NCI-H446 treated with DMSO at 0.1 percent for 48 hours (cell line): ENCODE measurements around the gene ANKRD62.

Source experiments
- DNase-seq: peaks from one replicate; lab custom pipeline; 2025; lab: John Stamatoyannopoulos, UW

The ANKRD62 gene

DNA sequence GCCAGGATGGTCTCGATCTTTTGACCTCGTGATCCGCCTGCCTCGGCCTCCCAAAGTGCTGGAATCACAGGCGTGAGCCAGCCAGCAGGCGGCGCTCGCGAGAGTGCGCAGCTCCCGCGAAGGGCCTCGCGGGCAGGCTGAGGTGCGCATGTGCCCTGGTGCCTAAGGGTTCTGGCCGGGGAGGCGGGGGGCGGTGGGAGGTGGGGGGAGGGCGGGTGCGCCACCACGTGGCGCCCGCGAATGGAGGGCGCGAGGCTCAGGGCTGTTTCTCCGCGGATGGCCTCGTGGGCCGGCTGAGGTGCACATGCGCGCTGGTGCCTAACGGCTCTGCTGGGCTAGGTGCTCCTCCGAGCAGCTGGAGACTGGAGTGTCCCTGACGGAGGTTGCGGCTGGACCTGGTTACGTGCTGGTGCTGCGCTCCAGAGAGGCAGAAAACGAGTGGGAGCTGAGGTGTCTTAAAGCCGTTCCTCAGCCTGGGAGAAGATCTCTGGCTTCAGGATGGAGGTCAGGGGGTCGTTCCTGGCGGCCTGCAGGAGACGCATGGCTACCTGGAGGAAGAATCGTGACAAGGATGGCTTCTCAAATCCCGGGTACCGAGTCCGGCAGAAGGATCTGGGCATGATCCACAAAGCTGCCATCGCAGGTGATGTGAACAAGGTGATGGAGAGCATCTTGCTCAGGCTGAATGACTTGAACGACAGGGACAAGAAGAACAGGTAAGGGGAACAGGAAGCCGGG, at the start of gene ANKRD62:
Gene ANKRD62, plus strand, starts transcription at position 324 of the 738 bp plus-strand sequence. Its CDS starts 175 bp downstream, at position 499.
- DNase-seq, result no peak

- DNase-seq, result no peak
These were observed 49.1 kb upstream of the ANKRD62 start for GRCh38 chr18:12044591-12044990.

DNA sequence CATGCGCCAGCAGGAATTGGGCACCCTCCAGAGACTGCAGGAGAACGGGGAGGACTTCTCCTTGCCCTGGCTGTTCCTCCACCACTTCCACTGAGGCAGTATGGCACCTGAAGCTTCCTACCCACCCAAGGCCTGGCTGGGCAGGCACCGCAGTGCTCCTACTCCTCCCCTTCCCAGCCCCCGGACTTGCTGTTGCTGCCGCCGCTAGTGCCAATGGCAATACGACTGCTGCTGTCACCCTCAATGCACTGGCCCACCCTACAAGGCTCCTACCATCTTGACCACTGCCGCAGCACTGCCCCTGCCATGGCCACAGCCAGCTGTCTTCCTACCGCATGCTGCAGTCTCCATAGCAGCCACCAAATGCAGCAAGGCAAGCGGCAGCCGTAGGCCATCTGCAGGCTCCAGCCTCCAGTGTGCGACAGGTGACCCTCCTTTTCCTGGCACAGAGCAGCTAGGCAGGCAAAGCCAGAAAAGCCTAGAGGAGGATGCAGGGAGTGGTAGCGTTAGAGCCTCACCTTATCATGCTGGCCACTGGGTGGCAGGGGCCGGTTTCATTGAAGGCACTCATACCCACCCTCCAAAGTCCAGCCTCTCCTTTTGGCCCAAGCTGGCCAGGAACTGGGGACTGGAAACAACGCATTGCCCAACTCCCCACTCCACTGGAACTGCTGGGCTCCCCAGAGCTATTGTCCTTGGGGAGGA, 47.4 kb upstream of the ANKRD62 start:
- no peak for DNase-seq

GRCh38 chr18:12046751-12047335, 46.8 kb upstream of the ANKRD62 start:
- DNase-seq, result no peak

DNA sequence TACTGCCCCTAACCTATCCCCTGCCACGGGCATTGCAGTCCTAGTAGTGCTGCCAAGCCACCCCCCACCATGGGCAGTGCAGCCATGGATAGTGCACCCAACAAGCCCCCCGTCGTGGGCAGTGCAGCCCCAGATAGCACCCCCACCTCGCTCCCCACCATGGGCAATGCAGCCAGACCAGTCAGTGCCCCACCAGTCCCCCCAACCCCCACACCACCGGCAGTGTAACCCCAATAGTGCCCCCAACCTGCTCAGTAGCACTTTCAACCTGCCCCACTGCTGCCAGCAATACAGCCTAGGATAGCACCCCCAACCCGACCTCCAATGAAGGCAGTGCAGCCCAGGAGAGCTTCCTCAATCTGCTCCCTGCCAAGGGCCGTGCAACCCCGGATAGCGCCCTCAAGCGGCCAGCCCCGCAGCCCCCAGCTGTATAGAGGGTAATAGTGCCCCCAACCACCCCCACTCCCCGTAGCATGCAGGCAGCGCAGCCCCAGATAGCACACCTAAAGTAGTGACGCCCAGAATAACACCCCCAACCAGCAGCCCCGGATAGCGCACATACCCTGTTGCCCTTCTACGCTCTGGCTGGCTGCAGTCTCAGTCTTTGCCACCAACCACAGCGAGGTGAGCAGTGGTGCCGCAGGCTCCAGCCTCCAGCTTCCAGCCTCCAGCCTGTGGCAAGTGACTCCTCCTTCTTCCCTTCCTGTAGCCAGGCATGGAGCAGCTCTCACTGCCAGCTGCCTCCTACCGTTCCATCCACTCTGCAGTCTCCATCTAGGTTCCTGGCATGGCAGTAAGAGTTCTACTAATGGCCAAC, 45.4 kb upstream of the ANKRD62 start:
- DNase-seq, result no peak

DNA sequence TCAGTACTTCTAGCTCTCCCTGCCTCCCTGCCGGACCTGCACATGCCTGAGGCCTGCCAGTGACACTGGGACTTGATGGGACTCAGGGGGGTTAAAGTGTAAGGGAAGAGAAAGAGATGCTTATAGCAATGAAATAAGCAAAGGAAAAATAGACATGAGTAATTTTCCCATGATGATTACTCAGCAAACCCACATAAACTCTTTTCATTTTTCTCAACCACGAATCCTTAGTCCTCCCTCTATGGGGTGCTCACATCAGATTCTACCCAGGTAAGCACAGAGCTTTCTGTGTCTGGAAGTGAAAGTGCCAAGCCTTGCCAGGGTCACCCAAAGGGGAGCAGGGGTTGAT, 44.8 kb upstream of the ANKRD62 start:
- DNase-seq, result no peak

GRCh38 chr18:12049978-12050811, 43.4 kb upstream of the ANKRD62 start:
- DNase-seq, result no peak

DNA sequence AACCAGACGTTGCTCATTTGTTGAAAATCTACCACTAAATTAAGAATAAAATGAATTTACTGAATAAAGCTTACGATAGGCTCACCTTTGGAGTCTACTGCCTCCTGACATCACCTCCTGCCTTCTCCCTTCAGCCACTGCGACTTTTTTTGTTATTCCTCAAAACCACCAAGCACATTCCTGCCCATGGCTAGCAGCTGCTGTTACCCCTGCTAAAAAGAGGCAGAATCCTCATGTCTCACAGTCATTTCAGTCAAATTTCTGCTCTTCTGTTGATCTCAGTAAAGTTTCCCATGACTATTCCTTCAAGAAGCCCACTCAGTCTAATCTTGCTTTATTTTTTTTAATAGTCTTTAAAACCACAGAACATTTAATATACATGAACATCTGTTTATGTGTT, 40.8 kb upstream of the ANKRD62 start:
- DNase-seq, result no peak

DNA sequence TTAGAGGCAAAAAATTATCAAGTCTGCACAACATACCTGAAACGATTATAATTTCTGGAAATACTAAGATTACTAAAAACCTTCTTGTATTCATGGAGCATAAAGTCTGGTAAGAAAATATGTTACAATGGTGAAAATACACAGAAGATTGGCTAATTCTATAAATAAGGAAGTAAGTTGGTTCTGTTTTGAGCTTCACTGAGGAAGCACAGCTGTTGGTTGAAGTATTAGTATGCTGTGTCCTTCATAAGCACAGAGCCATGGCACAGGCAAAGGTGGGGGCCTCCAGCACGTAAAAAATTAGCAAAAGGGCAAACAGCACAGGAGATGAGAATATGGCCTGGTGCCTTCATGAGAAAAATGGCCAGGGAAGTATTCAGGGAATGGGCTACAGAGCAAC, 40.4 kb upstream of the ANKRD62 start:
- no peak for DNase-seq

DNA sequence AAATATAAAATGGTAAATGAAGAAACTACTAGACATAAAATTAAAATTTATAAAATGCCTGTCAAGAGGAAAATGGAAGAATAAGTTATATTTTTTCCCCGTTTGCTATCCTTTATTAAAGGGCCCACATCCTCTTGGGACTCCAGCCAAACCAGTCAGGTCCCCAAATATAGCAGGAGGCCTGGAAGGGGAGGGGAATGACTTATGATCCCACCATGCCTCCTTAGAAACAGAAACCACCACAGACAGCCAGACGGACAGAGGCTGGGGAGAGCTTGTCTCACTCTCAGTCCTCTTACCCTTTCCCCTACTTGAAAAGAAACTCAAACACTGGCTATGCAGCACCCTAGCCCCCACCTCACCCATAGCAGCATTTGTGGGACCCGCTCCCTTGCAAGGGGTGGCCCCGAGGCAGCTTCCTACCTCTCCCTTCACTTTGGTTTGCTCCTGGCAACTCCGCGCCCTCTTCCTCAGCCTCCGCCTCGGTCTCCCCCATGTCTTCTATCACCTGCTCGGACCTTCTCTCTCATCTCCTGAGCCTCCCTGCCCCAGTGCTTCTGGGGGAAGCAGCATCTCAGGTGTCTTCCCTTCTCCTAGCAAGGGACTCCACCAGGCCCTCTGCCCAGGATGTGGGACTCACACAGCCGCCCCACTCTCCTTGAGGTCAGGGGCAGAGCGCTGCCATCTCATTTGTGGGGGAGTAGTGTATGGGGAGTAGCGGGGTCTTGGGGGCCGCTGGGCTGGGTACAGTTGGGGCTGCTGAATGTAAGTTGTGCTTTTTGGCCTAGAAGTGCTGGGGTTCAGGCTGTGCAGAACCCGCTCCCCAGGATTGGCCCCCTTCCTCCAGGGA, 37.4 kb upstream of the ANKRD62 start:
- no peak for DNase-seq

GRCh38 chr18:12056884-12057402, 36.7 kb upstream of the ANKRD62 start:
- no peak for DNase-seq

DNA sequence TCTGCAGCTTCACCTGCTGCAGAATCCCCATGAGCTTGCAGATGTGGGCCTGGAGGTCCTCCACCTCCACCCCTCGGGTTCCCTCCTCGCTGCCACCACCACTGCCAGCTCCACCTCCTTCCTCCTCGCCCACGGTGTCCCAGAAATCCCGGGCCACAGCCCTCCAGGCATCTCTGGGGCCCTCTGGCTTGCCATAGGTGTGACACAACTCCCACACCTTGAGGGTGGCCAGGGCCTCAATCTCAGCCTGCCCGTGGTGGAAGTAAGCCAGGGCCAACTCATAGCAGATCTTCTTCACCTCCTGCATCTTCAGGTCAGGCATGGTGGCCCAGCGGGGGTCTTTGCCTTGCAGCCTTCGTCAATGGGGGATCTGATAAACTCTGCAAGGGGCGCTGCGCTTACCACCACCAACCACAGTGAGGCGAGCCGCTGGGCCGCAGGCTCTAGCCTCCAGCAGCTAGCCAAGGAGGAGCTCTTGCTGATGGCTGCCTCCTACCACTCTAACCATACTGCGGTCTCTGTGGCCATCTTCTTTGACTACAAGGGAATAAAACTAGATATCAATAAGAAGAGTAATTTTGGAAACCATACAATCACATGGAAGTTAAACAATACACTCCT, 36.1 kb upstream of the ANKRD62 start:
- no peak for DNase-seq

- DNase-seq, result no peak
These were observed 34.1 kb upstream of the ANKRD62 start for GRCh38 chr18:12059334-12060181.

DNA sequence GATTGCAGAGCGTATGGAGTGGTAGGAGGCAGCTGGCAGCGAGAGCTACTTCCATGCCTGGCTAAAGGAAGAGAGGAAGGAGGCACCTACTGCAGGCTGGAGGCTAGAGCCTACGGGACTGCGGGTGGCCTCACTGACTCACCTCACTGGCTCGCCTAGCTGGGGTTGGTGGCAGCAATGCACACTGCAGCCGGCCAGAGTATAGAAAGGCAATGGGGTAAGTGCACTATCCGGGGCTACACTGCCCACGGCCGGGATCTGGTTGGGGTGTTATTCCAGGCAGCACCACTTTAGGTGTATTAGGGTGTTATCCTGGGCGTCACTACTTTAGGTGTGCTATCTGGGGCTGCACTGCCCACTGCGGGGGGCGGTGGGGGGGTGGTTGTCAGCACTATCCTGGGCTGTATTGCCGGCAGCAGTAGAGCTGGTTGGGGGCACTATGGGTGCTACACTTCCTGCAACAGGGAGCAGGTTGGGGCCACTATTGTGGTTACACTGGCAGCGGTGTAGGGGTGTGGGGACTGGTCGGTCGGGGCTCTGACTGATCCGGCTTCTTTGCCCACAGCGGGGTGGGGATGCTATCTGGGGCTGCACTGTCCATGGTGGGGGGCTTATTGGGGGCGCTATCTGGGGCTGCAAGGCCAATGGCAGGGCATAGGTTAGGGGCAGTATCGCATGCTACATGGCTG, 33.3 kb upstream of the ANKRD62 start:
- DNase-seq, result no peak

- DNase-seq, result no peak
These were observed 32.0 kb upstream of the ANKRD62 start for GRCh38 chr18:12061685-12062084.

DNA sequence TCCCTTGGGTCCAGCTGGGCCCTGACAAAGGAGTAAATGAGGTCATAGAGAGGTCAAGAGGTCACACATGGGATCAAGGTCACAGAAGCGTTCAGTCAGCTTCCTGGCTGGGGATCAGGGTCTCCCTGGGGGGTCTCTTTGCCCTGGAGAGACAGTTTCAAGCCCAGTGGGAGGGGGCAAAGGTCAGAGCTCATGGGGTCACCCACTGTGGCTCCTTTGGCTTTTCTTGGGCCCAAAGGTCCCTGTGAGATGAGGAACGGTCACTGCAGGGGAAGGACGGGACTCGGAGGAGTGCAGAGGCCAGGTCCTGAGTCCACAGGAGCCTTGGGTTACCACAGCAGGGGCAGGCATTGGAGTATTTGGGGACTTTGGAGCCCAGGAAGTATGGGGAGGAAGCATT, 30.7 kb upstream of the ANKRD62 start:
- no peak for DNase-seq

GRCh38 chr18:12064086-12064763, 29.4 kb upstream of the ANKRD62 start:
- no peak for DNase-seq

GRCh38 chr18:12065397-12065796, 28.2 kb upstream of the ANKRD62 start:
- no peak for DNase-seq
